HG03558 (cell line): Measurements from ENCODE around the gene GRIP2.

ENCODE experiments used
- ATAC-seq: cut with Tn5 transposase; IDR thresholded peaks from one replicate; pipeline ENCODE4 v1.9.1; 2021; ENCODE audit warnings: moderate number of reproducible peaks; ENCODE audit not compliant: unreplicated experiment; ENCODE audit errors: extremely low read depth

GRIP2 gene

GRCh38 chr3:14508966-14509795 is 31.0 kb downstream of the GRIP2 start:
- ATAC-seq = no peak

GRCh38 chr3:14508505-14508819 is 31.7 kb downstream of the GRIP2 start:
- no peak for ATAC-seq

- no peak for ATAC-seq
These were observed 32.2 kb downstream of the GRIP2 start for GRCh38 chr3:14507757-14508504.

- ATAC-seq = no peak
These were observed 32.8 kb downstream of the GRIP2 start for GRCh38 chr3:14507305-14507741.

GRCh38 chr3:14506626-14507304 is 33.4 kb downstream of the GRIP2 start:
- no peak for ATAC-seq

GRCh38 chr3:14505803-14506500 is 34.2 kb downstream of the GRIP2 start:
- no peak for ATAC-seq

GRCh38 chr3:14505001-14505802 is 34.9 kb downstream of the GRIP2 start:
- ATAC-seq = no peak

- no peak for ATAC-seq
These were observed 36.5 kb downstream of the GRIP2 start for GRCh38 chr3:14503706-14504065.

- ATAC-seq = no peak
These were observed 37.0 kb downstream of the GRIP2 start for GRCh38 chr3:14503033-14503705.

- no peak for ATAC-seq
These were observed 37.7 kb downstream of the GRIP2 start for GRCh38 chr3:14502472-14502871.

GRCh38 chr3:14497321-14497720 is 42.8 kb downstream of the GRIP2 start:
- ATAC-seq = no peak

GRCh38 chr3:14496351-14496750 is 43.8 kb downstream of the GRIP2 start:
- no peak for ATAC-seq

- ATAC-seq = no peak
These were observed 45.2 kb downstream of the GRIP2 start for GRCh38 chr3:14494973-14495300.

- ATAC-seq = no peak
These were observed 45.7 kb downstream of the GRIP2 start for GRCh38 chr3:14494279-14494972.

GRCh38 chr3:14492948-14493881 is 46.9 kb downstream of the GRIP2 start:
- ATAC-seq = no peak

GRCh38 chr3:14491396-14492190 is 48.5 kb downstream of the GRIP2 start:
- no peak for ATAC-seq

GRCh38 chr3:14490831-14491230 is 49.3 kb downstream of the GRIP2 start:
- ATAC-seq = no peak
